SK-N-SH (cell line): Measurements from ENCODE around the gene LRRC3C. TPM values are rescaled to one million over a fixed set of nuclear protein-coding genes. Genes with fewer than 3 reads are reported as not detected.

ENCODE experiments used
- CTCF ChIA-PET: fragments of 300-600, 350-600 bp; formaldehyde crosslinking; extraction: SDS; loops from one replicate; lab custom pipeline; 2021; lab: Yijun Ruan, JAX
- POLR2A ChIA-PET: fragments of 350-600 bp; sonication (Branson Sonifier 250); formaldehyde crosslinking; extraction: SDS; loops from one replicate; lab custom pipeline; 2020; ENCODE audit warnings: antibody characterized with exemption, inconsistent platforms; lab: Yijun Ruan, JAX
- DNase-seq: peaks from one replicate; pipeline ENCODE4 v3.0.0; 2012
- H2AFZ ChIP-seq: fragments of 200-600 bp; sonication (generic); 2 replicates; pipeline ENCODE4 v1.8.1; 2016; ENCODE audit warnings: antibody characterized with exemption, mild to moderate bottlenecking, low read depth
- H3F3A ChIP-seq: fragments of 200-600 bp; sonication (generic); replicated peaks from 2 replicates; pipeline ENCODE3; 2016; ENCODE audit warnings: antibody characterized with exemption, mild to moderate bottlenecking; ENCODE audit not compliant: insufficient read depth
- H3K27ac ChIP-seq, 2 experiments: fragments of 200-500 bp in 1 of 2; fragments of 200-600 bp in 1 of 2; sonication (Bioruptor generic) in 1 of 2; sonication (generic), shearing (Covaris generic) in 1 of 2; 2 replicates each; pipeline versions ENCODE4 v1.5.1 to v1.6.1; 2014 to 2016; ENCODE audit warnings: low read depth in 2 of 2, inconsistent platforms in 1 of 2, low read length in 1 of 2, mild to moderate bottlenecking in 1 of 2, mixed read lengths in 1 of 2
- H3K27me3 ChIP-seq: fragments of 200-600 bp; sonication (generic), shearing (Covaris generic); 2 replicates; pipeline ENCODE4 v1.6.1; 2016; ENCODE audit warnings: mixed run types; ENCODE audit not compliant: insufficient read depth
- H3K36me3 ChIP-seq, 2 experiments: fragments of 200-500 bp in 1 of 2; fragments of 200-600 bp in 1 of 2; sonication (Bioruptor generic) in 1 of 2; sonication (generic) in 1 of 2; replicated peaks in 1 of 2; 2 replicates each; pipeline versions ENCODE3 to v1.5.1; 2014 to 2016; ENCODE audit warnings: low read length in 1 of 2, mild to moderate bottlenecking in 1 of 2; ENCODE audit not compliant: insufficient read depth in 2 of 2, control insufficient read depth in 1 of 2
- H3K4me1 ChIP-seq, 2 experiments: fragments of 200-500 bp in 1 of 2; fragments of 200-600 bp in 1 of 2; sonication (Bioruptor generic) in 1 of 2; sonication (generic), shearing (Covaris generic) in 1 of 2; 2 replicates each; pipeline versions ENCODE4 v1.5.1 to v1.6.1; 2014 to 2016; ENCODE audit warnings: low read depth in 1 of 2, low read length in 1 of 2, mixed run types in 1 of 2; ENCODE audit not compliant: insufficient read depth in 2 of 2, control insufficient read depth in 1 of 2
- H3K4me2 ChIP-seq: fragments of 200-600 bp; sonication (generic), shearing (Covaris generic); 2 replicates; pipeline ENCODE4 v1.6.1; 2017; ENCODE audit warnings: mixed run types
- H3K4me3 ChIP-seq, 2 experiments: fragments of 200-500 bp in 1 of 2; fragments of 200-600 bp in 1 of 2; sonication (Bioruptor generic) in 1 of 2; sonication (generic), shearing (Covaris generic) in 1 of 2; 2 replicates each; pipeline versions ENCODE4 v1.5.1 to v1.8.1; 2014 to 2016; ENCODE audit warnings: low read depth in 2 of 2, inconsistent platforms in 1 of 2, low read length in 1 of 2, mild to moderate bottlenecking in 1 of 2, mixed read lengths in 1 of 2, moderate library complexity in 1 of 2
- H3K79me2 ChIP-seq: fragments of 200-600 bp; sonication (generic); 2 replicates; pipeline ENCODE4 v1.8.1; 2017; ENCODE audit warnings: mild to moderate bottlenecking; ENCODE audit not compliant: insufficient read depth
- H3K9ac ChIP-seq: fragments of 200-600 bp; sonication (generic); 2 replicates; pipeline ENCODE4 v1.6.1; 2017; ENCODE audit warnings: mixed run types
- H3K9me2 ChIP-seq: fragments of 200-600 bp; sonication (generic); 2 replicates; pipeline ENCODE4 v1.6.1; 2017; ENCODE audit warnings: mixed run types
- H3K9me3 ChIP-seq: fragments of 200-600 bp; sonication (generic); 2 replicates; pipeline ENCODE4 v1.6.1; 2017; ENCODE audit warnings: mixed run types, mild to moderate bottlenecking, moderate library complexity
- H4K20me1 ChIP-seq: fragments of 200-600 bp; sonication (generic); 2 replicates; pipeline ENCODE4 v1.6.1; 2017; ENCODE audit warnings: mild to moderate bottlenecking, mixed run types; ENCODE audit not compliant: insufficient read depth
- CHD2 ChIP-seq: fragments of 150-350 bp; IDR thresholded peaks from 2 replicates; pipeline ENCODE4 v1.6.1; 2018; ENCODE audit warnings: low read length; ENCODE audit not compliant: partially characterized antibody
- CTCF ChIP-seq: fragments of 200-600 bp; sonication (generic); IDR thresholded peaks from 2 replicates; pipeline ENCODE4 v1.6.1; 2017; ENCODE audit warnings: antibody characterized with exemption, mild to moderate bottlenecking, moderate library complexity
- ELF1 ChIP-seq: IDR thresholded peaks from 2 replicates; pipeline ENCODE4 v1.4.0; 2012
- EP300 ChIP-seq, 2 experiments: IDR thresholded peaks; 2 replicates each; pipeline versions ENCODE4 v1.4.0 to v1.6.1; 2012; ENCODE audit warnings: borderline replicate concordance in 1 of 2, low read depth in 1 of 2, low read length in 1 of 2
- EZH2phosphoT487 ChIP-seq: fragments of 200-600 bp; sonication (generic); IDR thresholded peaks from 2 replicates; pipeline ENCODE4 v1.6.1; 2017; ENCODE audit warnings: low read depth, mixed run types, mild to moderate bottlenecking, antibody characterized with exemption, moderate library complexity, borderline replicate concordance
- FOSL2 ChIP-seq: IDR thresholded peaks from 2 replicates; pipeline ENCODE4 v1.4.0; 2012; ENCODE audit warnings: low read depth, mild to moderate bottlenecking, moderate library complexity, borderline replicate concordance
- GABPA ChIP-seq: IDR thresholded peaks from 2 replicates; pipeline ENCODE4 v1.4.0; 2012; ENCODE audit warnings: low read depth, mild to moderate bottlenecking
- MAX ChIP-seq: IDR thresholded peaks from 2 replicates; pipeline ENCODE4 v1.4.0; 2012; ENCODE audit warnings: low read depth
- MEF2A ChIP-seq: IDR thresholded peaks from 2 replicates; pipeline ENCODE4 v1.4.0; 2012; ENCODE audit warnings: low read depth, borderline replicate concordance
- MXI1 ChIP-seq: IDR thresholded peaks from 2 replicates; pipeline ENCODE4 v1.6.1; 2012; ENCODE audit warnings: mild to moderate bottlenecking, low read depth, low read length, improper control_type of control experiment
- NFIC ChIP-seq: IDR thresholded peaks from 2 replicates; pipeline ENCODE4 v1.4.0; 2012; ENCODE audit warnings: borderline replicate concordance
- NRF1 ChIP-seq: IDR thresholded peaks from 2 replicates; pipeline ENCODE4 v1.6.1; 2012; ENCODE audit warnings: low read depth, mild to moderate bottlenecking, low read length
- PBX3 ChIP-seq: IDR thresholded peaks from 2 replicates; pipeline ENCODE4; 2012
- POLR2AphosphoS5 ChIP-seq: IDR thresholded peaks from 2 replicates; pipeline ENCODE4 v1.6.1; 2012; ENCODE audit warnings: low read depth, low read length
- RCOR1 ChIP-seq: fragments of 150-350 bp; IDR thresholded peaks from 2 replicates; pipeline ENCODE4 v1.6.1; 2017; ENCODE audit warnings: antibody characterized with exemption, low read length
- RFX5 ChIP-seq: IDR thresholded peaks from 2 replicates; pipeline ENCODE4 v1.6.1; 2012; ENCODE audit warnings: mild to moderate bottlenecking, improper control_type of control experiment, low read length
- SMC3 ChIP-seq: IDR thresholded peaks from 2 replicates; pipeline ENCODE4 v1.6.1; 2012; ENCODE audit warnings: low read depth, low read length, improper control_type of control experiment
- TAF1 ChIP-seq: IDR thresholded peaks from 2 replicates; pipeline ENCODE4 v1.6.1; 2012; ENCODE audit warnings: low read depth, mild to moderate bottlenecking, low read length, moderate library complexity, borderline replicate concordance
- TEAD4 ChIP-seq: IDR thresholded peaks from 2 replicates; pipeline ENCODE4 v1.4.0; 2012; ENCODE audit warnings: mild to moderate bottlenecking, borderline replicate concordance; ENCODE audit not compliant: insufficient read depth
- USF2 ChIP-seq: fragments of 150-350 bp; IDR thresholded peaks from 2 replicates; pipeline ENCODE4 v1.6.1; 2017; ENCODE audit warnings: antibody characterized with exemption, low read length, low read depth, borderline replicate concordance
- YY1 ChIP-seq: IDR thresholded peaks from 2 replicates; pipeline ENCODE4 v1.4.0; 2012; ENCODE audit warnings: low read depth, mild to moderate bottlenecking
- WGBS: methylation state at CpG from one replicate; pipeline ENCODE4 v1.1.6; 2017; ENCODE audit warnings: low lambda C conversion rate; 5-methylcytosine and 5-hydroxymethylcytosine counted together
- polyA plus RNA-seq, 3 experiments: library from polyadenylated mRNA; depleted of rRNA; stranded (reverse); fragments of >200 nt; gene quantifications; 2 replicates each; pipeline ENCODE4 v1.2.3, GENCODE V29; 2012

LRRC3C gene
- polyA plus RNA-seq, 1 of the 3 experiments (the other 2 are of a cell fraction) = not detected

- no peak overlapping the region for H3K4me2 ChIP-seq
- 43% methylated on average over 7 of the region's 7 CpGs for WGBS
- POLR2A ChIA-PET = no interaction called here
- H3K36me3 ChIP-seq = no peaks in the 10 kb centered on the region
- no peaks in the 10 kb centered on the region for H3F3A ChIP-seq
- H3K4me1 ChIP-seq = peaks cover 0 to 6% of the 10 kb centered on the region in 2 experiments; a peak in 1 of 4 replicates
- no peaks in the 10 kb centered on the region for H3K27me3 ChIP-seq
- TF ChIP-seq ELF1 (no peak), EZH2phosphoT487 (no peak), RFX5 (no peak), FOSL2 (no peak)
- TF ChIP-seq, all 33 proteins: peak for 0
- Histone ChIP-seq H3K9me3 (no peaks in the 10 kb centered on the region), H3K27ac (no peak overlapping the region), H3K9me2 (no peaks in the 10 kb centered on the region), H3K4me3 (no peak overlapping the region), H4K20me1 (no peaks in the 10 kb centered on the region), H3K9ac (no peak overlapping the region), H2AFZ (no peak overlapping the region), H3K79me2 (no peaks in the 10 kb centered on the region)
- DNase-seq = no peak
- CTCF ChIA-PET = interaction anchor here (1.4 to 6.2 kb wide), 3 partner anchors 10 to 395 kb away, joined by 3 to 29 read pairs (median 17); partner anchors contain the start of gene PSMD3
These were observed 42.7 kb downstream of the LRRC3C start for GRCh38 chr17:39970157-39970692.

GRCh38 chr17:39971076-39971603 lies 43.6 kb downstream of the LRRC3C start:
- TF ChIP-seq NFIC = no peak
- TF ChIP-seq GABPA = no peak
- TF ChIP-seq YY1 = no peak
- TF ChIP-seq TAF1 = no peak
- no peak for TF ChIP-seq RCOR1
- TF ChIP-seq MXI1 = no peak
- no peak for TF ChIP-seq MEF2A
- TF ChIP-seq USF2 = no peak
- TF ChIP-seq EP300 (IDR thresholded peaks at IDR 0.05; ENCODE audit: borderline replicate concordance in 1 of 2, low read depth in 1 of 2, low read length in 1 of 2) = no peak
- no peak for TF ChIP-seq PBX3
- TF ChIP-seq RFX5 = no peak
- TF ChIP-seq CTCF = no peak
- TF ChIP-seq CHD2 = no peak
- no peak for TF ChIP-seq NRF1
- TF ChIP-seq TEAD4 = no peak
- no peak for TF ChIP-seq POLR2AphosphoS5
- no peak for TF ChIP-seq SMC3
- TF ChIP-seq EZH2phosphoT487 = no peak
- TF ChIP-seq MAX = no peak
- TF ChIP-seq, all 33 proteins: peak for 0
- Histone ChIP-seq H3K27ac (no peak overlapping the region), H3K9me2 (no peaks in the 10 kb centered on the region), H3K9me3 (no peaks in the 10 kb centered on the region), H3K4me2 (no peak overlapping the region), H3K4me1 (peaks cover 0 to 6% of the 10 kb centered on the region in 2 experiments; a peak in 1 of 4 replicates), H3K4me3 (no peak overlapping the region), H3K36me3 (no peaks in the 10 kb centered on the region), H3K27me3 (no peaks in the 10 kb centered on the region), H3K9ac (no peak overlapping the region), H2AFZ (no peak overlapping the region), H4K20me1 (no peaks in the 10 kb centered on the region), H3K79me2 (no peaks in the 10 kb centered on the region), H3F3A (no peaks in the 10 kb centered on the region)
- WGBS = 40% methylated on average over 4 of the region's 4 CpGs
- CTCF ChIA-PET = interaction anchor here (1.4 to 6.2 kb wide), 3 partner anchors 9 to 396 kb away, joined by 3 to 29 read pairs (median 9); partner anchors contain the start of gene PSMD3
- DNase-seq = no peak
- POLR2A ChIA-PET = no interaction called here
